K562 (cell line): ENCODE measurements around the gene CTNNA3. TPM values are rescaled to one million over a fixed set of nuclear protein-coding genes. Genes with fewer than 3 reads are reported as not detected.

Experiments
- ATAC-seq: fragments of 200-7000 bp; cut with Tn5 transposase; 3 replicates; pipeline ENCODE4 v1.9.1; 2020; ENCODE audit warnings: moderate library complexity
- BruUV-seq: library from RNA; stranded (reverse); fragments of 400-500 nt; replicated peaks from 2 replicates; lab custom pipeline; 2021; lab: Mats Ljungman, UMichigan
- CTCF ChIA-PET: fragments of 300-600 bp; formaldehyde crosslinking; extraction: SDS; loops from one replicate; lab custom pipeline; 2021; ENCODE audit warnings: low intra/inter-chr PET ratio; lab: Yijun Ruan, JAX
- POLR2A ChIA-PET: fragments of 300-600, 350-650 bp; sonication (Branson Sonifier 250); formaldehyde crosslinking; extraction: SDS; loops from one replicate; lab custom pipeline; 2021; ENCODE audit warnings: antibody characterized with exemption, inconsistent platforms; lab: Yijun Ruan, JAX
- DNase-seq, 4 experiments: peaks; one replicate each; pipeline versions ENCODE4 v3.0.0 to v3.0.0-alpha.2; 2011 to 2018; ENCODE audit warnings: low spot score in 3 of 4, mixed read lengths in 3 of 4; ENCODE audit errors: extremely low read depth in 1 of 4
- FAIRE-seq: peaks from 2 replicates; lab custom pipeline; 2011; peaks lifted over from hg19 to GRCh38; lab: Jason Lieb, UNC
- H2AFZ ChIP-seq: 2 replicates; pipeline ENCODE4 v1.6.0; 2011; ENCODE audit warnings: low read depth, low read length, control low read depth, inconsistent platforms
- H3K27ac ChIP-seq: fragments of 200-600 bp; 3 replicates; pipeline ENCODE4 v1.8.0; 2011; ENCODE audit warnings: low read depth, mild to moderate bottlenecking, control low read depth, inconsistent platforms, low read length, moderate library complexity, mixed read lengths; ENCODE audit errors: extremely low read depth
- H3K27me3 ChIP-seq, 2 experiments: fragments of 300-600 bp in 1 of 2; 2 replicates in 1 of 2; 3 replicates in 1 of 2; pipeline versions ENCODE4 v1.6.0 to v1.8.0; 2011; ENCODE audit warnings: inconsistent platforms in 2 of 2, low read length in 2 of 2, mild to moderate bottlenecking in 1 of 2, mixed read lengths in 1 of 2, moderate library complexity in 1 of 2; ENCODE audit not compliant: control insufficient read depth in 2 of 2, insufficient read depth in 2 of 2
- H3K36me3 ChIP-seq: fragments of 300-600 bp; 3 replicates; pipeline ENCODE4 v1.8.0; 2011; ENCODE audit warnings: mild to moderate bottlenecking, low read length, inconsistent platforms; ENCODE audit not compliant: control insufficient read depth, insufficient read depth
- H3K4me1 ChIP-seq, 2 experiments: fragments of 200-600 bp in 1 of 2; replicated peaks in 1 of 2; 2 replicates in 1 of 2; 3 replicates in 1 of 2; pipeline versions ENCODE4 v1.5.1 to v1.8.0; 2011; ENCODE audit warnings: inconsistent platforms in 2 of 2, low read length in 2 of 2, mild to moderate bottlenecking in 1 of 2, mixed read lengths in 1 of 2, moderate library complexity in 1 of 2; ENCODE audit not compliant: control insufficient read depth in 2 of 2, insufficient read depth in 2 of 2
- H3K4me2 ChIP-seq: 2 replicates; pipeline ENCODE4 v1.6.1; 2011; ENCODE audit warnings: low read length, control low read depth, inconsistent platforms, mixed read lengths; ENCODE audit not compliant: insufficient read depth
- H3K4me3 ChIP-seq: fragments of 200-600 bp; sonication (generic), shearing (Covaris generic); 2 replicates; pipeline ENCODE4 v1.5.1; 2016; ENCODE audit warnings: control low read depth, inconsistent platforms
- H3K79me2 ChIP-seq: fragments of 200-600 bp; 3 replicates; pipeline ENCODE4 v1.8.0; 2011; ENCODE audit warnings: low read length, inconsistent platforms; ENCODE audit not compliant: control insufficient read depth, insufficient read depth
- H3K9ac ChIP-seq, 2 experiments: 2 replicates each; pipeline versions ENCODE4 v1.6.0 to v1.6.1; 2011; ENCODE audit warnings: low read depth in 2 of 2, low read length in 2 of 2, control low read depth in 1 of 2, inconsistent platforms in 1 of 2, mild to moderate bottlenecking in 1 of 2, mixed read lengths in 1 of 2; ENCODE audit not compliant: insufficient read depth in 1 of 2
- H3K9me1 ChIP-seq: one replicate; pipeline ENCODE4 v1.6.0; 2011; ENCODE audit warnings: inconsistent platforms, mild to moderate bottlenecking, low read length, moderate library complexity; ENCODE audit not compliant: control insufficient read depth, insufficient read depth
- H3K9me3 ChIP-seq: replicated peaks from 2 replicates; pipeline ENCODE4 v1.5.1; 2011; ENCODE audit warnings: low read depth, low read length, inconsistent platforms; ENCODE audit not compliant: control insufficient read depth, insufficient read depth
- H4K20me1 ChIP-seq: replicated peaks from 2 replicates; pipeline ENCODE4 v1.6.1; 2011; ENCODE audit warnings: low read length, inconsistent platforms, mixed read lengths; ENCODE audit not compliant: control insufficient read depth, insufficient read depth
- CBX1 ChIP-seq: sonication (generic); IDR thresholded peaks from 2 replicates; pipeline ENCODE4 v1.6.1; 2016; ENCODE audit warnings: antibody characterized with exemption, low read depth, mild to moderate bottlenecking
- EP300 ChIP-seq: IDR thresholded peaks from 2 replicates; pipeline ENCODE4 v1.6.1; 2012; ENCODE audit warnings: low read length, improper control_type of control experiment
- NFE2 ChIP-seq: IDR thresholded peaks from 2 replicates; pipeline ENCODE4 v1.6.1; 2014; ENCODE audit warnings: antibody characterized with exemption, low read depth
- PBX2 ChIP-seq, 2 experiments: IDR thresholded peaks in 1 of 2; conservative IDR thresholded peaks in 1 of 2; 2 replicates each; pipeline ENCODE4 v1.6.1; 2016; ENCODE audit warnings: low read depth in 2 of 2, mild to moderate bottlenecking in 1 of 2, missing compliant biosample characterization in 1 of 2, missing genetic modification characterization in 1 of 2, moderate library complexity in 1 of 2
- RB1 ChIP-seq: fragments of 450-650 bp; IDR thresholded peaks from 2 replicates; pipeline ENCODE4 v1.6.1; 2017; ENCODE audit warnings: low read depth, mild to moderate bottlenecking
- RNF2 ChIP-seq: sonication (generic); IDR thresholded peaks from 2 replicates; pipeline ENCODE4 v1.6.1; 2016
- SIX5 ChIP-seq, 2 experiments: IDR thresholded peaks; 2 replicates each; pipeline ENCODE4 v1.6.1; 2011; ENCODE audit warnings: low read length in 2 of 2, borderline replicate concordance in 1 of 2, low read depth in 1 of 2, mild to moderate bottlenecking in 1 of 2, moderate library complexity in 1 of 2; ENCODE audit not compliant: insufficient read depth in 1 of 2
- TGIF2 ChIP-seq: sonication (generic); formaldehyde crosslinking; IDR thresholded peaks from 2 replicates; pipeline ENCODE4 v1.8.1; 2022; ENCODE audit warnings: mild to moderate bottlenecking, missing genetic modification reagents, moderate library complexity
- ZBTB12 ChIP-seq: fragments of 250-450 bp; sonication (Bioruptor Pico); IDR thresholded peaks from 2 replicates; pipeline ENCODE4 v1.4.0; 2020
- WGBS: fragments of 100-300 bp; shearing (Covaris generic); methylation state at CpG from one replicate; pipeline ENCODE4 v1.1.6; 2016; ENCODE audit warnings: low coverage, mixed read lengths; ENCODE audit not compliant: insufficient coverage; ENCODE audit errors: missing lambda C conversion rate; 5-methylcytosine and 5-hydroxymethylcytosine counted together
- in situ Hi-C: fragments of 300-500 bp; cut with MboI; formaldehyde crosslinking; loops from 4 replicates; pipeline ENCODE4 v1.15.0; 2018; ENCODE audit warnings: inconsistent platforms, mixed read lengths
- intact Hi-C: fragments of 100-400 bp; cut with micrococcal nuclease; formaldehyde crosslinking; loops from 2 replicates; pipeline ENCODE4 v1.14.2; 2022
- polyA plus RNA-seq, 8 experiments: library from polyadenylated mRNA; depleted of rRNA in 4 of 8; stranded (reverse) in 5 of 8; unstranded in 3 of 8; fragments of >200 nt; fragmentation: Nextera tagmentation in 2 of 8; fragmentation: Illumina TruSeq in 1 of 8; extraction: Ambion mirVana in 2 of 8; extraction: Trizol in 1 of 8; gene quantifications; 2 replicates each; pipeline versions ENCODE4 v1.2.1 to v1.2.3, GENCODE V29; 2011 to 2014; ENCODE audit warnings: inconsistent platforms in 1 of 8, missing spikeins in 1 of 8
- total RNA-seq, 7 experiments: library from RNA; depleted of rRNA in 6 of 7; stranded (reverse); fragments of >200 nt in 6 of 7; fragmentation: Illumina TruSeq in 2 of 7; extraction: Trizol in 2 of 7; gene quantifications; 2 replicates each; pipeline versions ENCODE4 v1.2.1 to v1.2.3, GENCODE V29; 2011 to 2021; ENCODE audit warnings: low replicate concordance in 1 of 7

CTNNA3 gene
- total and polyA plus RNA-seq, 9 of the 15 experiments (the other 6 are each of a cell fraction or from before 2014, with no cell fraction given): 0.04 TPM; not detected in 8

- H3K27me3 ChIP-seq: no peaks in the 10 kb centered on the region
- intact Hi-C loops: no loop called here
- no peak overlapping the region for H3K4me2 ChIP-seq
- no peak for FAIRE-seq
- no peaks in the 10 kb centered on the region for H3K36me3 ChIP-seq
- no peak overlapping the region for H3K4me3 ChIP-seq
- H3K27ac ChIP-seq: no peak overlapping the region
- no peak for ATAC-seq
- POLR2A ChIA-PET: no interaction called here
- no peak overlapping the region for H2AFZ ChIP-seq
- in situ Hi-C loops: loop anchor here (10.0 kb wide), 1 partner anchor 108 kb away; no protein-coding TSS in a partner anchor
- BruUV-seq: no TSS peak
- no peak for TF ChIP-seq PBX2 (CRISPR knock-in tag; IDR thresholded peaks at IDR 0.05; ENCODE audit: low read depth)
- TF ChIP-seq PBX2 (tag; conservative IDR thresholded peaks at IDR 0.05; ENCODE audit: low read depth): no peak
- TF ChIP-seq TGIF2 (CRISPR knock-in tag): no peak
- TF ChIP-seq SIX5 (IDR thresholded peaks at IDR 0.05; ENCODE audit: borderline replicate concordance in 1 of 2, insufficient read depth in 1 of 2, low read depth in 1 of 2, low read length in 2 of 2): no peak
- no peak for TF ChIP-seq RB1
- TF ChIP-seq CBX1: no peak
- no peak for TF ChIP-seq EP300
- TF ChIP-seq NFE2: no peak
- TF ChIP-seq RNF2: no peak
- no peak for TF ChIP-seq ZBTB12
- TF ChIP-seq, all 486 proteins: peak for 0
- CTCF ChIA-PET: interaction anchor here (0.7 to 3.6 kb wide), 3 partner anchors 113 to 542 kb away, joined by 4 to 49 read pairs (median 6); no protein-coding TSS in a partner anchor
- DNase-seq: no peak
- H3K79me2 ChIP-seq: no peaks in the 10 kb centered on the region
- H3K9ac ChIP-seq: no peak overlapping the region
- WGBS: 28% methylated on average over 1 of the region's 1 CpG
- H3K9me1 ChIP-seq: no peaks in the 10 kb centered on the region
- no peaks in the 10 kb centered on the region for H3K4me1 ChIP-seq
- no peaks in the 10 kb centered on the region for H3K9me3 ChIP-seq
- H4K20me1 ChIP-seq: no peaks in the 10 kb centered on the region
These were observed 29.0 kb downstream of the CTNNA3 start for GRCh38 chr10:67667035-67667425.
